HUDEP-2 (cell line): ENCODE data around the gene LITAFD.
"Not testable (repeated sequence)": the region's sequence is repeated elsewhere in the genome, so short reads cannot be mapped to it uniquely, and the experiment has no call there.

Source experiments
- DNase-seq, 76 experiments: peaks; one replicate each; lab custom pipeline; 2025; ENCODE audit not compliant: unreplicated experiment in 76 of 76; lab: John Stamatoyannopoulos, UW

The LITAFD gene

GRCh38 chr16:8916541-8917225 lies 34.5 kb downstream of the LITAFD start:
- DNase-seq, result no peak

- DNase-seq, result not testable (repeated sequence)
These were observed 35.2 kb downstream of the LITAFD start for GRCh38 chr16:8917336-8917735.

- peak in 9 of 76 experiments; percentile 3 to 39 (median 12) for DNase-seq
These were observed 37.2 kb downstream of the LITAFD start for GRCh38 chr16:8919089-8919933.

GRCh38 chr16:8919934-8920462 lies 37.8 kb downstream of the LITAFD start:
- no peak for DNase-seq

- DNase-seq, result no peak
These were observed 38.6 kb downstream of the LITAFD start for GRCh38 chr16:8920645-8921346.

- no peak for DNase-seq
These were observed 39.3 kb downstream of the LITAFD start for GRCh38 chr16:8921347-8921984.

GRCh38 chr16:8923199-8923598 lies 41.0 kb downstream of the LITAFD start:
- no peak for DNase-seq

- no peak for DNase-seq
These were observed 42.1 kb downstream of the LITAFD start for GRCh38 chr16:8924214-8924613.

GRCh38 chr16:8925455-8925854 lies 43.3 kb downstream of the LITAFD start:
- DNase-seq, result no peak

GRCh38 chr16:8926827-8927226 lies 44.7 kb downstream of the LITAFD start:
- no peak for DNase-seq

GRCh38 chr16:8928467-8928957 lies 46.4 kb downstream of the LITAFD start:
- no peak for DNase-seq

GRCh38 chr16:8929086-8929748 lies 47.1 kb downstream of the LITAFD start:
- DNase-seq, result no peak

- peak in 28 of 76 experiments; percentile 5 to 48 (median 14) for DNase-seq
These were observed 49.7 kb downstream of the LITAFD start for GRCh38 chr16:8931859-8932258.

GRCh38 chr16:8934601-8935000 lies 52.5 kb downstream of the LITAFD start:
- no peak for DNase-seq
